Activated T-cell treated with anti-CD3 and anti-CD28 coated beads, Interleukin-2, amount 50 U/mL, for 48 hours (primary cell): ENCODE data around the gene SDF2L1.
"Not testable (repeated sequence)": the region's sequence is repeated elsewhere in the genome, so short reads cannot be mapped to it uniquely, and the experiment has no call there.

Experiments
- DNase-seq, 2 experiments: peaks; one replicate each; pipeline ENCODE4 v3.0.0-alpha.2; 2020

The SDF2L1 gene

GRCh38 chr22:21688341-21688705, 46.2 kb downstream of the SDF2L1 start:
- no peak for DNase-seq

GRCh38 chr22:21688706-21689381, 46.7 kb downstream of the SDF2L1 start:
- DNase-seq: peak in 1 of 2 experiments; percentile 25

DNA sequence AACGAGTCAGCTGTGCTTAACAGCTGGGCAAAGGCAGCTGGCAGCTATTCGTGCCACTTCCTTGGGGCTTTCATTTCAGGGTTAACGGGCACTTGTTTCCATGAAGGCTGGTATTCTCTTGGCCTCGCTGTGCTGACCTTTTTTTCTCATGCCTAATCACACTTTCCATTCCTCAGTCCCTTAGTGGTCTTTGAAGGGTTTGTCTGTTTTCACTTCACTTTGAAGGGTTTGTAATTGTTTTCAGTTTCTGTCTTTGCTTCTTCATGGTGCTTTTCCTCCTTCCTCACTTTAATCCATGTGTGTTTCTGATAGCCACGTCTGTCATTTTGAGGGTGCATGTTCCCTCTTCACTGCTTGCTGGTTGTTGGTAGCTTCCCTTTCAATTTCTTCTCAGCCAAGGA, 48.3 kb downstream of the SDF2L1 start:
- DNase-seq: peak in 1 of 2 experiments; percentile 33

- no peak for DNase-seq
Observed at GRCh38 chr22:21691816-21692215, 49.7 kb downstream of the SDF2L1 start.

- DNase-seq: not testable (repeated sequence)
Observed at GRCh38 chr22:21692856-21693255, 50.8 kb downstream of the SDF2L1 start.

DNA sequence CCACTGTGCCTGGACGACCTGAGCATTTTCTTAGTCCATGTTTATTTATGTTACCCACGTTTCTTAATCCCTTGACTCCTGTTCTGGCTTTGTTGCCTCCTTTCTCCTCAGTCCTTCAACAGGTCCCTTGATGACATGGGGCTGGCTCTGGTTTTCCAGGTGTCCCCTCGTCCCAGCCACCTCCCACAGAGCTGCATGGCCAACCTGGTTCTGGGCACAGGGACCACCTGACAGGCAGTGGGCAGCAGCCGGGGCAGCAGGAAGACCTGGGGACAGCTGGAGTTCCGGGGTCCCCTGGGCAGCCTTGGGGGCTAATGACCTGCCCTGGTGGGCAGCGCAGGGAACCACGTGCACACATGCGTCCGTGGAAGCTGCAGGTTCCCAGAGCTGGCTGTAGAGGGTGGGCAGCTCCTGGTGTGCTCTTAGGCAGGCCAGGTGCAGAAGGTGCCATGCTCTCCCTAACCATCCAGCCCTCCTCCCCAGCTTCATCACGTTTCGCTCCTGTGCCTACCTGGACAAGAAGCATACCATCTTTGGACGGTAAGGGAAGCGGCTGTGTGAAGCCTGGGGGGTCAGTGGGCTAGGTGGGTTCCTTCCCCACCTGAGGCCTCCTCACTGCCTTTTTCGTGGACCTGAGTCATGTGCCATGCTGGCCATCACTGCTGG, 51.4 kb downstream of the SDF2L1 start:
- no peak for DNase-seq
